SIG-M5 treated with dmso at 0.1 percent for 504 hours (cell line): ENCODE measurements around the gene CCDC93.

Experiments used
- DNase-seq: peaks from one replicate; lab custom pipeline; 2025; ENCODE audit not compliant: unreplicated experiment; lab: John Stamatoyannopoulos, UW

CCDC93 gene

GRCh38 chr2:118013724-118014491 is at the start of gene CCDC93:
TSS of gene CCDC93 (minus strand) at chr2:118014070. CDS start at chr2:118013995, 75 bp downstream.
- DNase-seq, result peak; percentile 83

GRCh38 chr2:118062669-118063068 is 48.8 kb upstream of the CCDC93 start:
- DNase-seq, result no peak

GRCh38 chr2:118062048-118062447 is 48.2 kb upstream of the CCDC93 start:
- no peak for DNase-seq

- peak; percentile 88 for DNase-seq
Observed at GRCh38 chr2:118061135-118061955, 47.5 kb upstream of the CCDC93 start.

GRCh38 chr2:118059919-118060478 is 46.1 kb upstream of the CCDC93 start:
- peak; percentile 28 for DNase-seq

GRCh38 chr2:118058951-118059350 is 45.1 kb upstream of the CCDC93 start:
- DNase-seq, result no peak

- no peak for DNase-seq
Observed at GRCh38 chr2:118056801-118057200, 42.9 kb upstream of the CCDC93 start.

- peak; percentile 96 for DNase-seq
Observed at GRCh38 chr2:118056165-118056534, 42.3 kb upstream of the CCDC93 start.

- peak; percentile 86 for DNase-seq
Observed at GRCh38 chr2:118055512-118056164, 41.8 kb upstream of the CCDC93 start.

- DNase-seq, result no peak
Observed at GRCh38 chr2:118054213-118055008, 40.5 kb upstream of the CCDC93 start.

- no peak for DNase-seq
Observed at GRCh38 chr2:118053681-118054080, 39.8 kb upstream of the CCDC93 start.

- DNase-seq, result no peak
Observed at GRCh38 chr2:118052474-118052873, 38.6 kb upstream of the CCDC93 start.

- DNase-seq, result no peak
Observed at GRCh38 chr2:118051826-118052358, 38.0 kb upstream of the CCDC93 start.

- no peak for DNase-seq
Observed at GRCh38 chr2:118050974-118051373, 37.1 kb upstream of the CCDC93 start.

GRCh38 chr2:118050386-118050785 is 36.5 kb upstream of the CCDC93 start:
- DNase-seq, result no peak

- peak; percentile 66 for DNase-seq
Observed at GRCh38 chr2:118049816-118050140, 35.9 kb upstream of the CCDC93 start.

- no peak for DNase-seq
Observed at GRCh38 chr2:118049140-118049815, 35.4 kb upstream of the CCDC93 start.

- DNase-seq, result no peak
Observed at GRCh38 chr2:118048401-118048800, 34.5 kb upstream of the CCDC93 start.

GRCh38 chr2:118047380-118047826 is 33.5 kb upstream of the CCDC93 start:
- peak; percentile 5 for DNase-seq
